ENCODE measurements around the gene TPCN2.

Gene TPCN2

GRCh38 chr11:69085490-69086095 lies 36.9 kb downstream of the TPCN2 start:
- no peak overlapping the region for H3K9ac ChIP-seq (ENCODE audit: low read length)
- H3K36me3 ChIP-seq (ENCODE audit: control insufficient read depth, low read depth, low read length): peaks cover 9% of the 10 kb centered on the region
- no peak overlapping the region for H3K4me3 ChIP-seq (ENCODE audit: low read length)
- H3K4me1 ChIP-seq (ENCODE audit: control insufficient read depth, low read depth, low read length): no peaks in the 10 kb centered on the region
- no peaks in the 10 kb centered on the region for H3K9me3 ChIP-seq (ENCODE audit: control insufficient read depth, low read depth, low read length)
- H3K27ac ChIP-seq (ENCODE audit: low read length): no peak overlapping the region
- no peaks in the 10 kb centered on the region for H3K27me3 ChIP-seq (ENCODE audit: control insufficient read depth, insufficient read depth, low read length)

GRCh38 chr11:69086152-69087132 lies 37.7 kb downstream of the TPCN2 start:
- Histone ChIP-seq H3K4me1 (ENCODE audit: control insufficient read depth, low read depth, low read length) (no peaks in the 10 kb centered on the region), H3K4me3 (ENCODE audit: low read length) (no peak overlapping the region), H3K9ac (ENCODE audit: low read length) (no peak overlapping the region), H3K36me3 (ENCODE audit: control insufficient read depth, low read depth, low read length) (peaks cover 9% of the 10 kb centered on the region), H3K27me3 (ENCODE audit: control insufficient read depth, insufficient read depth, low read length) (no peaks in the 10 kb centered on the region), H3K27ac (ENCODE audit: low read length) (no peak overlapping the region), H3K9me3 (ENCODE audit: control insufficient read depth, low read depth, low read length) (no peaks in the 10 kb centered on the region)

DNA sequence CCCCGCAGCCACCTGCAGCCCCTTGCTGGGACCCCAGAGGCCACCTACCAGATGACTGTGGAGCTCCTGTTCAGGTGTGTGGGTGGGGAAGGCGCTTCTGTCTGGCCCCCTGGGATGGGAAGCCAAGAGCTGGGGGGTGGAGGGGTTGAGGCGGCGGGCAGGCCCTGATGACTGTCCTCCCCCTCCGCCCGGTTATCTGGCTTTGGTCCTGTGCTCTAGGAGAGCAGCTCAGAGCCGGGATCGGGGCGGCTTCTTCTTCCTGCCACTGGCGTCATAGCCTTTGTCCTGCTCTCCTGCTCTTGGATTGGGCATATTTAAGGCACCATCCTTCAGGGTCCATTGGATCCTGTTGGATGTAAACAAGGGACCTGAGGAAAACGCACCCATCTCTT lies 38.4 kb downstream of the TPCN2 start:
- Histone ChIP-seq H3K4me1 (ENCODE audit: control insufficient read depth, low read depth, low read length) (no peaks in the 10 kb centered on the region), H3K9ac (ENCODE audit: low read length) (no peak overlapping the region), H3K36me3 (ENCODE audit: control insufficient read depth, low read depth, low read length) (peaks cover 7% of the 10 kb centered on the region), H3K4me3 (ENCODE audit: low read length) (no peak overlapping the region), H3K27me3 (ENCODE audit: control insufficient read depth, insufficient read depth, low read length) (no peaks in the 10 kb centered on the region), H3K9me3 (ENCODE audit: control insufficient read depth, low read depth, low read length) (no peaks in the 10 kb centered on the region), H3K27ac (ENCODE audit: low read length) (no peak overlapping the region)

- Histone ChIP-seq H3K27ac (ENCODE audit: low read length) (no peak overlapping the region), H3K4me3 (ENCODE audit: low read length) (no peak overlapping the region), H3K9ac (ENCODE audit: low read length) (no peak overlapping the region), H3K9me3 (ENCODE audit: control insufficient read depth, low read depth, low read length) (no peaks in the 10 kb centered on the region), H3K4me1 (ENCODE audit: control insufficient read depth, low read depth, low read length) (no peaks in the 10 kb centered on the region), H3K36me3 (ENCODE audit: control insufficient read depth, low read depth, low read length) (peaks cover 4% of the 10 kb centered on the region), H3K27me3 (ENCODE audit: control insufficient read depth, insufficient read depth, low read length) (no peaks in the 10 kb centered on the region)
Measured at GRCh38 chr11:69087811-69088210, 39.1 kb downstream of the TPCN2 start.

DNA sequence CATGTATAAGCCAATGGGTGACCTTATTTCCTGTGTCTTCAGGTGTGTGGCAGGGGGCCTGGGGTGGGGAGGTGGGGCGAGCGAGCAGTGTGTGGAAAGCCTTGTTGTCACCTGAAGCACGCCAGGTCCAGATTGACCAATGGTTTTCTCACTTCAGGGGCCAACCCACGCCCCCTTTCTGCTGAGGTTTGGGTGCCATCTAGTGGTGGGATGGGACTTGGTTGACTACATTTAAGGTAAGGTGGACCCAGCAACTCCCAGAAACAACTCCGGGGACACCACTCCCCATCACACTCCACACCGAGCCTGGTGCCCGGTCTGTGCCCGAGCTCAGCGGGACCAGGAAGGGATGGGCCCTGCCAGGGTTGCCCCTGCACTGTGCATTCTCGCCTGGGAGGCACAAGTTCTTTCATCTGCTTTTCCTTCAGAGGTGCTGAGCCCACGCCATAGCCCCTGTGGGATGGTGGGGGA lies 40.0 kb downstream of the TPCN2 start:
- no peak overlapping the region for H3K4me3 ChIP-seq (ENCODE audit: low read length)
- H3K9me3 ChIP-seq (ENCODE audit: control insufficient read depth, low read depth, low read length): no peaks in the 10 kb centered on the region
- no peaks in the 10 kb centered on the region for H3K4me1 ChIP-seq (ENCODE audit: control insufficient read depth, low read depth, low read length)
- no peak overlapping the region for H3K9ac ChIP-seq (ENCODE audit: low read length)
- peaks cover 4% of the 10 kb centered on the region for H3K36me3 ChIP-seq (ENCODE audit: control insufficient read depth, low read depth, low read length)
- no peaks in the 10 kb centered on the region for H3K27me3 ChIP-seq (ENCODE audit: control insufficient read depth, insufficient read depth, low read length)
- H3K27ac ChIP-seq (ENCODE audit: low read length): no peak overlapping the region

- H3K4me1 ChIP-seq (ENCODE audit: control insufficient read depth, low read depth, low read length): no peaks in the 10 kb centered on the region
- no peaks in the 10 kb centered on the region for H3K9me3 ChIP-seq (ENCODE audit: control insufficient read depth, low read depth, low read length)
- H3K36me3 ChIP-seq (ENCODE audit: control insufficient read depth, low read depth, low read length): peaks cover 4% of the 10 kb centered on the region
- no peaks in the 10 kb centered on the region for H3K27me3 ChIP-seq (ENCODE audit: control insufficient read depth, insufficient read depth, low read length)
- H3K9ac ChIP-seq (ENCODE audit: low read length): no peak overlapping the region
- H3K4me3 ChIP-seq (ENCODE audit: low read length): no peak overlapping the region
- H3K27ac ChIP-seq (ENCODE audit: low read length): no peak overlapping the region
Measured at GRCh38 chr11:69089258-69089657, 40.5 kb downstream of the TPCN2 start.

DNA sequence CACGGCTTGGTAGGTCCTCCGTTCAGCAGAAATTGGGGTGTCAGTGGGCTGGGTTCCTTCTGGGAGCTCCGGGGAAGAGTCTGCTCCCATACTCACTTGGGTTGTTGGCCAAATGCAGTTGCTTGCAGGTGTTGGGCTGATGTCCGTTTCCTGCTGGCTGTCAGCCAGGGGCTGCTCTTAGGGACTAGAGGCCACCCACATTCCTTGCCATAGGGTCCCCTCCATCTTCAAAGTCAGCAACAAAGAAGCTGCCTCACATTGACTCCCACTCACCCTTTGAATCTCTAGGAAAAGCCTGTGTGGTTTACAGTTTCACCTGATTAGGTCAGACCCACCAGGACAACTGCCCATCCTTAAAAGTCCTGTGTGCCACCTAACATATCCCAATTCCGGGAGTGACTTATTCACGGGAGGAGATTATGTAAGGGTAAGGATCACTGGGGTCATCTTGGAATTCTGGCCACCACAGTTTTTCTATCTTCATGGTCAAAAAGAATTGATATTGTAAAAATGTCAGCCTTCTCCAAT lies 43.0 kb downstream of the TPCN2 start:
- Histone ChIP-seq H3K9ac (ENCODE audit: low read length) (no peak overlapping the region), H3K9me3 (ENCODE audit: control insufficient read depth, low read depth, low read length) (no peaks in the 10 kb centered on the region), H3K36me3 (ENCODE audit: control insufficient read depth, low read depth, low read length) (peaks cover 4% of the 10 kb centered on the region), H3K4me1 (ENCODE audit: control insufficient read depth, low read depth, low read length) (no peaks in the 10 kb centered on the region), H3K4me3 (ENCODE audit: low read length) (no peak overlapping the region), H3K27me3 (ENCODE audit: control insufficient read depth, insufficient read depth, low read length) (no peaks in the 10 kb centered on the region), H3K27ac (ENCODE audit: low read length) (no peak overlapping the region)

GRCh38 chr11:69092263-69092662 lies 43.5 kb downstream of the TPCN2 start:
- no peaks in the 10 kb centered on the region for H3K4me1 ChIP-seq (ENCODE audit: control insufficient read depth, low read depth, low read length)

GRCh38 chr11:69093106-69093505 lies 44.4 kb downstream of the TPCN2 start:
- Histone ChIP-seq H3K9me3 (ENCODE audit: control insufficient read depth, low read depth, low read length) (no peaks in the 10 kb centered on the region), H3K4me3 (ENCODE audit: low read length) (no peak overlapping the region), H3K27ac (ENCODE audit: low read length) (no peak overlapping the region), H3K9ac (ENCODE audit: low read length) (no peak overlapping the region), H3K4me1 (ENCODE audit: control insufficient read depth, low read depth, low read length) (no peaks in the 10 kb centered on the region), H3K27me3 (ENCODE audit: control insufficient read depth, insufficient read depth, low read length) (no peaks in the 10 kb centered on the region), H3K36me3 (ENCODE audit: control insufficient read depth, low read depth, low read length) (peaks cover 4% of the 10 kb centered on the region)

More at GRCh38 chr11:69092263-69092662, 43.5 kb downstream of the TPCN2 start:
- Histone ChIP-seq H3K36me3 (ENCODE audit: control insufficient read depth, low read depth, low read length) (peaks cover 4% of the 10 kb centered on the region), H3K9ac (ENCODE audit: low read length) (no peak overlapping the region), H3K9me3 (ENCODE audit: control insufficient read depth, low read depth, low read length) (no peaks in the 10 kb centered on the region), H3K27me3 (ENCODE audit: control insufficient read depth, insufficient read depth, low read length) (no peaks in the 10 kb centered on the region), H3K4me3 (ENCODE audit: low read length) (no peak overlapping the region), H3K27ac (ENCODE audit: low read length) (no peak overlapping the region)

GRCh38 chr11:69094111-69094914 lies 45.6 kb downstream of the TPCN2 start:
- Histone ChIP-seq H3K36me3 (ENCODE audit: control insufficient read depth, low read depth, low read length) (peaks cover 4% of the 10 kb centered on the region), H3K9ac (ENCODE audit: low read length) (no peak overlapping the region), H3K4me3 (ENCODE audit: low read length) (no peak overlapping the region), H3K27me3 (ENCODE audit: control insufficient read depth, insufficient read depth, low read length) (no peaks in the 10 kb centered on the region), H3K9me3 (ENCODE audit: control insufficient read depth, low read depth, low read length) (no peaks in the 10 kb centered on the region), H3K4me1 (ENCODE audit: control insufficient read depth, low read depth, low read length) (no peaks in the 10 kb centered on the region), H3K27ac (ENCODE audit: low read length) (no peak overlapping the region)

DNA sequence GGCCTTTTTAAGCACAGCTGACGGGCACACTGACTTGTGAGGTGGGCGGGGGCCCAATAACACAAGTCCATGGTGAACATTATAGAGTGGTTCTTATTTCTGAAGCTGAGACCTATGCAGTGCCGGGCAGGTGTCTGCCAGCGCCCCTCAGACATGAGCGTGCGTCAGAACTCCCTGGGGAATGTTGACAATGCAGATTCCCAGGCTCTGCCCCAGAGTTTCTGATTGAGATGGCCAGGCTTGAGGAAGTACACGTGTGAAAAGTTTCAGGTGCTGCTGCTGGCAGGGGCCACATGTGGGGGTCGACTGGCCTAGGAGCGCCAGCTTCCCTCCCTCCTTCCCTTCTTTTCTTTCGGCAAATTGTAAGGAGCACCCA lies 46.2 kb downstream of the TPCN2 start:
- Histone ChIP-seq H3K27me3 (ENCODE audit: control insufficient read depth, insufficient read depth, low read length) (no peaks in the 10 kb centered on the region), H3K9ac (ENCODE audit: low read length) (no peak overlapping the region), H3K27ac (ENCODE audit: low read length) (no peak overlapping the region), H3K36me3 (ENCODE audit: control insufficient read depth, low read depth, low read length) (peaks cover 4% of the 10 kb centered on the region), H3K4me3 (ENCODE audit: low read length) (no peak overlapping the region), H3K4me1 (ENCODE audit: control insufficient read depth, low read depth, low read length) (no peaks in the 10 kb centered on the region), H3K9me3 (ENCODE audit: control insufficient read depth, low read depth, low read length) (no peaks in the 10 kb centered on the region)
